ENCODE measurements around the gene SSH2. TPM values are rescaled to one million over a fixed set of nuclear protein-coding genes. Genes with fewer than 3 reads are reported as not detected.

The SSH2 gene
- total and polyA plus RNA-seq, 2 of the 13 experiments (the other 11 are each of a cell fraction or from before 2014, with no cell fraction given), result 6.0 to 6.4 TPM

GRCh38 chr17:29612404-29613280 lies 317.4 kb downstream of the SSH2 start:
- Histone ChIP-seq H3K36me3 (replicated peaks in 1 of 2; ENCODE audit: control insufficient read depth in 1 of 2, insufficient read depth in 2 of 2, low read length in 2 of 2) (no peaks in the 10 kb centered on the region), H3K27ac (ENCODE audit: extremely low read length, insufficient read depth, low read length) (no peak overlapping the region), H4K20me1 (ENCODE audit: insufficient read depth, low read length) (no peaks in the 10 kb centered on the region), H3K9me3 (ENCODE audit: low read length) (no peaks in the 10 kb centered on the region), H3K4me1 (ENCODE audit: insufficient read depth, low read length) (peaks cover 49% of the 10 kb centered on the region), H3K9ac (ENCODE audit: insufficient read depth, low read depth, low read length) (no peak overlapping the region), H3K79me2 (ENCODE audit: insufficient read depth, low read length) (no peaks in the 10 kb centered on the region), H3K27me3 (ENCODE audit: control insufficient read depth in 1 of 2, insufficient read depth in 2 of 2, low read length in 2 of 2) (peaks cover 4 to 39% of the 10 kb centered on the region in 2 experiments; a peak in 4 of 5 replicates), H3K4me3 (replicated peaks in 1 of 3; ENCODE audit: insufficient read depth in 1 of 3, low read depth in 2 of 3, low read length in 3 of 3) (peak overlapping the region in 2 of 3 experiments; percentile 43 to 75; a peak in 2 of 6 replicates), H2AFZ (ENCODE audit: low read length) (no peak overlapping the region), H3K4me2 (ENCODE audit: low read depth, low read length) (peak overlapping the region; percentile 97)
- FAIRE-seq (no peak), DNase-seq (ENCODE audit: low spot score) (no peak), ATAC-seq (no peak)
- intact Hi-C loops (cut with micrococcal nuclease; ENCODE audit: unreplicated experiment) (no loop called here), in situ Hi-C loops (cut with HindIII; ENCODE audit: extremely low pct_ligation_motif_present, low pct_unique_long_range_greater_than_20kb) (no loop called here)
- 94% methylated on average over 34 of the region's 85 CpGs for WGBS (ENCODE audit: low lambda C conversion rate)
- TF ChIP-seq ZNF251 (CRISPR knock-in tag; IDR thresholded peaks at IDR 0.05) (no peak), ZNF557 (CRISPR knock-in tag; IDR thresholded peaks at IDR 0.05) (no peak), ATF7 (IDR thresholded peaks at IDR 0.05) (no peak), ATF7 (CRISPR knock-in tag; IDR thresholded peaks at IDR 0.05) (no peak), RXRA (CRISPR knock-in tag; IDR thresholded peaks at IDR 0.05) (0 out of 2 replicates have a peak, but pooled peaks have one; percentile 3), ZNF574 (CRISPR knock-in tag; IDR thresholded peaks at IDR 0.05) (no peak), ZNF333 (CRISPR knock-in tag; IDR thresholded peaks at IDR 0.05; ENCODE audit: borderline replicate concordance) (no peak), ZBTB33 (CRISPR knock-in tag; IDR thresholded peaks at IDR 0.05) (peak; percentile 98), KLF13 (CRISPR knock-in tag; IDR thresholded peaks at IDR 0.05) (no peak)
- BruUV-seq (replicated peaks), result no TSS peak
- ChIA-PET CTCF (ENCODE audit: low intra/inter-chr PET ratio, low total read pairs) (interaction anchor here (2.3 kb wide), 1 partner anchor 33 kb away, joined by 13 read pairs; no protein-coding TSS in a partner anchor), POLR2A (interaction anchor here (1.0 to 1.1 kb wide), 2 partner anchors 21 to 45 kb away, joined by 3 read pairs; no protein-coding TSS in a partner anchor)

Data from HepG2 (cell line).